Pericardium fibroblast (primary cell): Measurements from ENCODE around the gene B4GALT6. TPM values are rescaled to one million over a fixed set of nuclear protein-coding genes. Genes with fewer than 3 reads are reported as not detected.

ENCODE experiments used
- total RNA-seq: library from RNA; depleted of rRNA; stranded (reverse); fragments of >200 nt; gene quantifications from 2 replicates; pipeline ENCODE4 v1.2.3, GENCODE V29; 2015

Gene B4GALT6, protein sequence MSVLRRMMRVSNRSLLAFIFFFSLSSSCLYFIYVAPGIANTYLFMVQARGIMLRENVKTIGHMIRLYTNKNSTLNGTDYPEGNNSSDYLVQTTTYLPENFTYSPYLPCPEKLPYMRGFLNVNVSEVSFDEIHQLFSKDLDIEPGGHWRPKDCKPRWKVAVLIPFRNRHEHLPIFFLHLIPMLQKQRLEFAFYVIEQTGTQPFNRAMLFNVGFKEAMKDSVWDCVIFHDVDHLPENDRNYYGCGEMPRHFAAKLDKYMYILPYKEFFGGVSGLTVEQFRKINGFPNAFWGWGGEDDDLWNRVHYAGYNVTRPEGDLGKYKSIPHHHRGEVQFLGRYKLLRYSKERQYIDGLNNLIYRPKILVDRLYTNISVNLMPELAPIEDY
- 1.6 and 2.0 TPM in 2 replicates for total RNA-seq

DNA sequence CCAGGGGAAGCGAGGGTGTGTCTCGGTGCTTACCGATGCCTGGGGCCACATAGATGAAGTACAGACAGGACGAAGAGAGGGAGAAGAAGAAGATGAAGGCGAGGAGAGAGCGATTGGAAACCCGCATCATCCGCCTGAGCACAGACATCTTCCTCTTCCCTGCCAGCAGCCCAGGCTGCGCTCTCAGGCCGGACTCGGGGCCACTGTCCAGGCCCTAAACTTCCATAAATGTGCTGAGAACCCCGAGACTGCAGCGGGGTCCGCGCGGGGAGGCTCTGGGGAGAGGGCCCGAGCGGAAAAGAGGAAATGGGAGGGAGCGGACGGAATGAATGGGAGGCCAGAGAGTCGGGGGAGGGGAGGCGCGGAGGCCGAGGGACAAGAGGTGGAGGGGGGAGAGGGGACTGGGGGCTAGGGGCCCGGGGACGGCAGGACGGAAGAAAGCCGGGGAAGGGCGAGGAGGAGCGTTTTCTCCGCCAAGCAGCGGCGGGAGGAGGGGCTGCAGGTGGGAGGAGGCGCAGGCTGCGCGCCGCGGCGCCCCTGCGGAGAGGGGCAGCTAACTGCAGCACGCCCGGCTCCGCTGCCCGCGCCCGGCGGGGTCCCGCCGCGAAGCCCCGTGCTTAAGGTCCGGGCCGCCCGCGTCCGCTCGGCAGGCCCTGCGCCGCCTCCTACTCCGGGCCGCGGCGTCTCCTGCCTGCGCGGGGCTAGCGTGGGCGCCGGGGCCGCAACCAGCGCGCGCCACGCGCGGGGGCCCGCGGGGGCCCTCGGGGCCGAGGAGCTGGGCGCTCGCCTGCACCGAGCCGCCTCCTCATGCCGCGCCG, at the start of gene B4GALT6:
B4GALT6 (minus strand) TSS at position 303 of the 818 bp plus-strand sequence; CDS start at position 148, 155 bp downstream.

DNA sequence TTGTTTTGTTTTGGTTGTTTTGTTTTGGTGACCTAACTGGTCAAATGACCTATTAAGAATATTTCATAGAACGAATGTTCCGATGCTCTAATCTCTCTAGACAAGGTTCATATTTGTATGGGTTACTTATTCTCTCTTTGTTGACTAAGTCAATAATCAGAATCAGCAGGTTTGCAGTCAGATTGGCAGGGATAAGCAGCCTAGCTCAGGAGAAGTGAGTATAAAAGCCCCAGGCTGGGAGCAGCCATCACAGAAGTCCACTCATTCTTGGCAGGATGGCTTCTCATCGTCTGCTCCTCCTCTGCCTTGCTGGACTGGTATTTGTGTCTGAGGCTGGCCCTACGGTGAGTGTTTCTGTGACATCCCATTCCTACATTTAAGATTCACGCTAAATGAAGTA, 92.8 kb downstream of the B4GALT6 start, which contains the start of gene TTR:
TTR (plus strand) TSS at position 250 of the 400 bp plus-strand sequence; CDS start at position 276, 26 bp downstream.

Other genes with a start within 250 kb of the B4GALT6 start
- gene DSG3, start 236.8 kb downstream of the B4GALT6 start, total RNA-seq = not detected in 2 replicates
- 1.4 and 10.0 TPM in 2 replicates for gene DSG2, start 186.4 kb downstream of the B4GALT6 start, total RNA-seq
- gene TTR, start 92.7 kb downstream of the B4GALT6 start, total RNA-seq = not detected in 2 replicates
- not detected in 2 replicates for gene SLC25A52, start 76.3 kb upstream of the B4GALT6 start, total RNA-seq